Hepatocyte (in vitro differentiated cells): ENCODE measurements around the gene EEF1AKMT1. TPM values are rescaled to one million over a fixed set of nuclear protein-coding genes. Genes with fewer than 3 reads are reported as not detected.

Source experiments
- DNase-seq: peaks from one replicate; pipeline ENCODE4 v3.0.0-alpha.2; 2016; ENCODE audit warnings: low spot score
- H2AFZ ChIP-seq: fragments of 200-600 bp; sonication (generic); 2 replicates; pipeline ENCODE4 v1.6.0; 2016; ENCODE audit warnings: antibody characterized with exemption, mild to moderate bottlenecking
- H3K27ac ChIP-seq: fragments of 200-600 bp; sonication (generic); 2 replicates; pipeline ENCODE4 v1.5.1; 2016; ENCODE audit warnings: mild to moderate bottlenecking
- H3K27me3 ChIP-seq: fragments of 200-600 bp; sonication (generic); 2 replicates; pipeline ENCODE4 v1.6.1; 2016
- H3K36me3 ChIP-seq: fragments of 200-600 bp; sonication (generic); replicated peaks from 2 replicates; pipeline ENCODE4 v1.5.1; 2016; ENCODE audit warnings: low read depth; ENCODE audit not compliant: insufficient read depth
- H3K4me1 ChIP-seq: fragments of 200-600 bp; sonication (generic); 2 replicates; pipeline ENCODE4 v1.5.1; 2016; ENCODE audit warnings: mild to moderate bottlenecking, moderate library complexity; ENCODE audit not compliant: insufficient read depth
- H3K4me2 ChIP-seq: fragments of 200-600 bp; sonication (generic); 2 replicates; pipeline ENCODE4 v1.6.0; 2016
- H3K4me3 ChIP-seq: fragments of 200-600 bp; sonication (generic); 2 replicates; pipeline ENCODE4 v1.5.1; 2016; ENCODE audit warnings: mild to moderate bottlenecking
- H3K79me2 ChIP-seq: fragments of 200-600 bp; sonication (generic); 2 replicates; pipeline ENCODE4 v1.6.0; 2017; ENCODE audit warnings: mild to moderate bottlenecking
- H3K9me2 ChIP-seq: fragments of 200-600 bp; sonication (generic); replicated peaks from 2 replicates; pipeline ENCODE4 v1.6.0; 2017; ENCODE audit warnings: mild to moderate bottlenecking; ENCODE audit not compliant: insufficient read depth
- H3K9me3 ChIP-seq: fragments of 200-600 bp; sonication (generic); 2 replicates; pipeline ENCODE4 v1.5.1; 2016; ENCODE audit warnings: low read depth, mild to moderate bottlenecking
- H4K20me1 ChIP-seq: fragments of 200-600 bp; sonication (generic); 2 replicates; pipeline ENCODE4 v1.6.0; 2016; ENCODE audit warnings: mild to moderate bottlenecking; ENCODE audit not compliant: insufficient read depth, poor library complexity, severe bottlenecking
- CTCF ChIP-seq: fragments of 200-600 bp; sonication (generic); IDR thresholded peaks from 2 replicates; pipeline ENCODE4 v1.5.1; 2016; ENCODE audit warnings: antibody characterized with exemption, mild to moderate bottlenecking; ENCODE audit not compliant: poor library complexity
- EZH2 ChIP-seq: fragments of 200-600 bp; sonication (generic); IDR thresholded peaks from 2 replicates; pipeline ENCODE4 v1.6.1; 2016; ENCODE audit warnings: antibody characterized with exemption, mild to moderate bottlenecking, borderline replicate concordance
- EZH2phosphoT487 ChIP-seq: fragments of 200-600 bp; sonication (generic); IDR thresholded peaks from one replicate; pipeline ENCODE4 v1.6.1; 2018; ENCODE audit warnings: antibody characterized with exemption, mild to moderate bottlenecking, low read depth, moderate library complexity; ENCODE audit not compliant: unreplicated experiment, severe bottlenecking
- WGBS: methylation state at CpG from one replicate; pipeline ENCODE4 v1.1.6; 2016; ENCODE audit warnings: low lambda C conversion rate; ENCODE audit errors: missing lambda C conversion rate; 5-methylcytosine and 5-hydroxymethylcytosine counted together
- polyA plus RNA-seq: library from polyadenylated mRNA; unstranded; fragments of >200 nt; fragmentation: Nextera tagmentation; extraction: Ambion mirVana; gene quantifications from 2 replicates; pipeline ENCODE4 v1.2.1, GENCODE V29; 2016
- total RNA-seq: library from RNA; depleted of rRNA; stranded (reverse); fragments of >200 nt; gene quantifications from 2 replicates; pipeline ENCODE4 v1.2.3, GENCODE V29; 2014

The EEF1AKMT1 gene
- total and polyA plus RNA-seq, 2 experiments from 2014 or later = 9.2 to 13.6 TPM

- WGBS = 85% methylated on average over 15 of the region's 16 CpGs
- H3K4me1 ChIP-seq = peaks cover 3% of the 10 kb centered on the region
- H4K20me1 ChIP-seq = no peaks in the 10 kb centered on the region
- H3K9me3 ChIP-seq = no peaks in the 10 kb centered on the region
- H3K79me2 ChIP-seq = no peaks in the 10 kb centered on the region
- H3K9me2 ChIP-seq = no peaks in the 10 kb centered on the region
- H2AFZ ChIP-seq = no peak overlapping the region
- no peak overlapping the region for H3K27ac ChIP-seq
- TF ChIP-seq EZH2 (no peak), CTCF (no peak), EZH2phosphoT487 (no peak)
- H3K27me3 ChIP-seq = peaks cover 10% of the 10 kb centered on the region
- peak overlapping the region; percentile 96 for H3K4me2 ChIP-seq
- DNase-seq = no peak
- H3K4me3 ChIP-seq = no peak overlapping the region
- no peaks in the 10 kb centered on the region for H3K36me3 ChIP-seq
These were observed 52.7 kb downstream of the EEF1AKMT1 start for GRCh38 chr13:20721058-20721453.

- H3K79me2 ChIP-seq = no peaks in the 10 kb centered on the region
- no peak overlapping the region for H3K4me2 ChIP-seq
- no peak for DNase-seq
- no peaks in the 10 kb centered on the region for H3K9me3 ChIP-seq
- no peak overlapping the region for H3K4me3 ChIP-seq
- no peak overlapping the region for H3K27ac ChIP-seq
- H2AFZ ChIP-seq = no peak overlapping the region
- peaks cover 10% of the 10 kb centered on the region for H3K27me3 ChIP-seq
- WGBS = 92% methylated on average over 9 of the region's 11 CpGs
- H3K4me1 ChIP-seq = peaks cover 3% of the 10 kb centered on the region
- H3K36me3 ChIP-seq = no peaks in the 10 kb centered on the region
- no peaks in the 10 kb centered on the region for H4K20me1 ChIP-seq
- H3K9me2 ChIP-seq = no peaks in the 10 kb centered on the region
- TF ChIP-seq EZH2phosphoT487 (no peak), EZH2 (no peak), CTCF (no peak)
These were observed 53.3 kb downstream of the EEF1AKMT1 start for GRCh38 chr13:20720499-20720898.

- H4K20me1 ChIP-seq = no peaks in the 10 kb centered on the region
- peaks cover 10% of the 10 kb centered on the region for H3K27me3 ChIP-seq
- WGBS = 89% methylated on average over 13 of the region's 13 CpGs
- no peaks in the 10 kb centered on the region for H3K36me3 ChIP-seq
- no peak for DNase-seq
- H3K9me3 ChIP-seq = no peaks in the 10 kb centered on the region
- H3K4me3 ChIP-seq = no peak overlapping the region
- no peak overlapping the region for H3K27ac ChIP-seq
- no peaks in the 10 kb centered on the region for H3K79me2 ChIP-seq
- H3K4me2 ChIP-seq = no peak overlapping the region
- H2AFZ ChIP-seq = no peak overlapping the region
- peaks cover 3% of the 10 kb centered on the region for H3K4me1 ChIP-seq
- TF ChIP-seq EZH2 (no peak), CTCF (no peak), EZH2phosphoT487 (no peak)
- H3K9me2 ChIP-seq = no peaks in the 10 kb centered on the region
These were observed 54.0 kb downstream of the EEF1AKMT1 start for GRCh38 chr13:20719783-20720182.
